Keratinocyte (primary cell): ENCODE data around the gene CARMIL3.

Experiments
- CTCF ChIP-seq, 3 experiments: IDR thresholded peaks in 1 of 3; conservative IDR thresholded peaks in 1 of 3; optimal IDR thresholded peaks in 1 of 3; 2 replicates in 2 of 3; 3 replicates in 1 of 3; pipeline versions ENCODE3 to v1.5.1; 2011; ENCODE audit warnings: low read length in 3 of 3, mild to moderate bottlenecking in 3 of 3, moderate library complexity in 2 of 3, control low read depth in 1 of 3, inconsistent platforms in 1 of 3; ENCODE audit not compliant: insufficient read depth in 2 of 3; ENCODE audit errors: extremely low read depth in 1 of 3
- EZH2 ChIP-seq: IDR thresholded peaks from one replicate; pipeline ENCODE4 v1.6.1; 2012; ENCODE audit warnings: inconsistent platforms, mild to moderate bottlenecking, low read length, moderate library complexity

- TF ChIP-seq CTCF (optimal IDR thresholded peaks at IDR 0.05 in 1 of 3, IDR thresholded peaks at IDR 0.05 in 1 of 3, conservative IDR thresholded peaks at IDR 0.05 in 1 of 3; ENCODE audit: extremely low read depth in 1 of 3, insufficient read depth in 2 of 3, low read length in 3 of 3) (no peak), EZH2 (no peak)
These were observed 27.8 kb downstream of the CARMIL3 start for GRCh38 chr14:24079491-24080141.
